GM19351 (cell line): Measurements from ENCODE around the gene SH3RF2.
A peak's percentile ranks its signal among the peaks of the same experiment; 100 is the strongest.

Experiments used
- ATAC-seq: cut with Tn5 transposase; IDR thresholded peaks from one replicate; pipeline ENCODE4 v1.9.1; 2021; ENCODE audit warnings: mild to moderate bottlenecking, moderate library complexity; ENCODE audit not compliant: unreplicated experiment

Gene SH3RF2

DNA sequence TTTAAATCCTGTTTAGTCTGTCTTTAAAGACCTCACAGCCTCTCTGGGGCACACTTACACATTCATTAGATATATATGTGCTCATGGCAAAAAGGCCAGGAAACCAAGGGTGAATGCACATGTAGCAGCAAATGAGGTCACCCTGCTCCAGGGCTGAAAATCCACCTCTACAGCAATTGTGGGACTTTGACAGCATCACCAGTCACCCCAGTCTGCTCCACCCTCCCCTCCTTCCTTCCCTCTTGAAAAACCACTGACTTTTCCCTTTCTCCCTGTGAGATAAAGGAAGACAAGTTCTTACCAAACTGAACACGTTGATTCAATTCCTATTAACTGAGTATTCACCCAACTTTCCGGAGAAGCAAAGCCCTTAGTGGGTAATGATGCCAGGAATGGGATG lies 15.2 kb upstream of the SH3RF2 start:
- ATAC-seq: no peak

DNA sequence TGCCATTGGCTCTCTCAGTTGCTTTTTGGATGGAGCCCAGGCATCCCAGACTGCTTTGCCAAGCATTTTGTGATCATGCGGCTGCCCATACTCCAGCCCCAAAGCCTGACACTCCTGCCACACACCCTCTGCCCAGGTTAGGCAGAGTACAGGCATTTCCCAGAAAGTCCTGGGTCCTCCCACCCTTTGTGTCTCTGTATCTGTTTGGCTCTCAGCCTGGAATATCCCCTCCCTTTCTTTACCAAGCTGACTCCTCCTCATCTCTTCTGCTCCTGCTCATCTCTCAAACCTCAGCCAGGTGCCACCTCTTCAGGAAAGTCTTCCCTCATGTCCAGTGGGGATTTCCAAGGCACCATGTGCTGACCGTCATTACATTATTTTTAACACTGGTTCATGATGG lies 14.3 kb upstream of the SH3RF2 start:
- no peak for ATAC-seq

DNA sequence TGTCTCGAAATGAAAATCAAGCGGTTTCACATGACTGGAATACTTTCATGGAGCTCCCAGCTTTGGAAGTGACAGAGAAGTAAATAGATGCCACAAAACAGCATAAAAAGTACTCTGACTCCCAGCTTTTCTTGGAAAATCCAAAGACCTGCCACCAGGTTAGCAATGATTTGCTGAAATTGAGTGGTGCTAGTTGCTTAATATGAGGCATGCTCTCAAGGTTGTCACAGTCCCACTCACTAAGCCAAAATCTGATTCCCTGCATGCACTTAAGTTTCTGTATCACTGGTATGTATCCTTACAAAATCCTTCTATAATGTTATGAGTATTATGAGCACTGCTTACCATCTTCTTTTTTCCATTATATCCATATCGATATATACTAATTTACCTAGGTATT lies 13.0 kb upstream of the SH3RF2 start:
- ATAC-seq: no peak

DNA sequence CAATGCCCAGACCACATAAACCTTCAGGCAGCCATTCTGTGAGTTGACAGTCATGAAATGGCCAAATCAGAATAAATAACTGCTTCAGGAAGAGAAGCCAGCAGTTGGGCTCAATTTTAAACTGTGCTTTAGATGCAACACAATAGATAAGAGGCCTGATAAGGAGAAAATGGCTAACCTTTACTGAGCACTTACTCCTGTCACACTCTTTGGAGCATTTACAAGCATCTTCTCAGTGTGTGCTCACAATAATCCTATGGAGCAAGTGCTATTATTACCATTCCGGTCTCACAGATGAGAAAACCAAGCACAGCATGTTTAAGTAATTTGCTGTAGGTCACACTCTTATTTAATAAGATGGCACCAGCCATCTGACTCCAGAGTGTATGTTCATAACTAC lies 11.5 kb upstream of the SH3RF2 start:
- ATAC-seq: no peak

GRCh38 chr5:145925353-145925752 lies 11.0 kb upstream of the SH3RF2 start:
- ATAC-seq: no peak

GRCh38 chr5:145925803-145926202 lies 10.6 kb upstream of the SH3RF2 start:
- ATAC-seq: no peak

DNA sequence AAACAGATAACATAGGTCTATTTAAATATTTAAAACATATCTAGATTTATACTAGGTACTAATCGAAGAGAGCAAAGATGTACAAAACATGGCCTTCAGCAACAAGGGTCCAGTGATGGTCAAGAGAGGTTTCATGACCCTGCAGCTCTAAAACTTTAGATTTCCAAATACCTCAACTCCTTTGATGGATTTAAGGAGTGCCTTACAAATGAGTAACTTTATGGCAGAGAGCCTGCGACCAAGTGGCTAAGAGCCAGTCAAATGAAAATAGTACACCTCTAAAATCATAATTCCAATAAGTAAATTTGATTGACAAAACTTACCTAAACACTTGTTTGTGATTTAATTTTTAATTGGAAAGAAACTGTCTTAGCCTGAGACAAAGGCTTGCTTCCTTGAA lies 4.7 kb upstream of the SH3RF2 start:
- no peak for ATAC-seq

DNA sequence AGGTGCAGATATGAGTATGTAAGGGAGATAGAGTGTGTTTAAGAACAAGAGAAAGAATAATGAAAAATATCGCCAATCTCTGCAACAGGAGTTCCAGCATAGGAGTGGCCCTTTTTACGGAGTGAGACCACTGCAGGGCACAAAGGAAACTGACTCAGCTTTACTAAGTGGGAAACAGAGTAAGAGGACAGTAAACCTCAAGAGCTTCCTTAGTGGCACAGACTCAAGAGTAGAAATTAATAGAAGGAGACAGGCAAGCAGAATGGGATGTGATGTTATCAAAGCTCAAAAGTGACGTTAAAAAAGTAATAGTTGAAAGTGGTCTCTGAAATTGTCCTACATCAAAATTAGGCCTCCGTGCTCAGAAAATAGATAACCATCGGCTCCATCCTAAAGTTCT lies 2.1 kb upstream of the SH3RF2 start:
- no peak for ATAC-seq

GRCh38 chr5:145937432-145938250 lies 1.3 kb downstream of the SH3RF2 start:
- peak; percentile 80 for ATAC-seq

DNA sequence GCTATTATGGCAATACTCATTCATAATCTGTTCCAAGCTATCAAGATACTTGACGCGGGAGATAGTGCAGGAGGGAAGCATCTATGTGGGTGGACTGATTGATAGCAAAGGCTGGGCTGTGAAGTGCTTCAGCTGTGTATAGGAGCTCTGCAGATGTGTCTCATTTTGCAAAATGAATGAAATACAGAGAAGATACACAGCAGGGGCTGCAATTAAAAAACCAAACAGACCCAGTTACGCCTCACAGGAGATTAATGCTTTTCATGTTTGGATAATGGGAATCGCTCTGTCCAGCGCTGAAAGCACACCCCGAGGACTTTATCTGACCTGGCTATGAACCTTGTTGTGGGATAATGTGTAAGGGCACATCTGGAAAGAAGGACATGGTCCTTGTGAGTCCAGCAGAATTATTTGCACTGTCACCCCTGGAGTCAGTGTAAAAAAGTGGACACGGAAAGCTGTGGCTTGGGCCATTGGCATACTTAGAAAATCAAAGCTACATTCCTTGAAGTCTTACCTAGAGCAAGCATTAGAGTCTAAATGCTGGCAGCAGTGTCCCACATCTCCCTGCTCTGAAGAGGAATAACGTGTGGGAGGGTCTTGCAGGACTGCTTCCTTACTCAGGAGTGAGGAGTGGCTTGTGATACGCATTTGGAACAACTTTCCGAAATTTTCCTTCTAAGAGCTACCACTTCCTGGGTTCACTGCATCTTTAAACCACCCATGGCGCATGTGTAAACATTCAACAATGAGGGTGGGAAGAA lies 2.6 kb downstream of the SH3RF2 start:
- ATAC-seq: no peak

GRCh38 chr5:145939540-145940065 lies 3.2 kb downstream of the SH3RF2 start:
- no peak for ATAC-seq

- ATAC-seq: no peak
These were observed 4.7 kb downstream of the SH3RF2 start for GRCh38 chr5:145941096-145941447.

DNA sequence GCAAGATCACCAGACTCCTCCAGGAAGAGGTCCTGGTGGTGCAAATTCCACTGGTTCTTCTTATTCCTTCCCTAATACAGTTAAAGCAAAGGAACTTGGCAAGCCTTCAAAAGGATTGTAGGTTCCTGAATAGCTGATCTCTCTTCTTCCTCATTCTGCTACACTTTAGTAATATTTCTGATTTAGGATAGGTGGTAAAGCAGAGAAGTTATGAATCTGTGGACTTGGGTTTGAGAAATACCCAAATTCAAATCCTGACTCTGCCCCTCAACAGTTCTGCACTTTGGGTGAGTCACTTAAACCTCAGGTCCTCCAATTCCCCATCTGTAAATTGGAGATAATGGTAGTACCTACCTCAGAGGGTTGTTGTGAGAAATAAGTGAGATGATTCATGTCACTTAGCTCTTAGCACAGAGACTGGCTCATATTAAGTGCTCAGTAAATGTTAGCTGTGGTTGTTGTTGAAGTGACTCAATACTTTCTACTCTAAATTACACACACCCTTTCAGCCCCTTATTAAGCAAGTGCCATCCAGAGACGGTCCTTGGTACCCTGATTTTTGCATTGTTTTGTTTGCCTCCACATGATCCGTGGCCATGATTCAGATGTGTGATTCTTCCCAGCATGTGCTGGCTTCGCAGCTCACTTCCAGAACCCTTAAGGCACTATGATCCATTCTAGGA lies 5.2 kb downstream of the SH3RF2 start:
- no peak for ATAC-seq

DNA sequence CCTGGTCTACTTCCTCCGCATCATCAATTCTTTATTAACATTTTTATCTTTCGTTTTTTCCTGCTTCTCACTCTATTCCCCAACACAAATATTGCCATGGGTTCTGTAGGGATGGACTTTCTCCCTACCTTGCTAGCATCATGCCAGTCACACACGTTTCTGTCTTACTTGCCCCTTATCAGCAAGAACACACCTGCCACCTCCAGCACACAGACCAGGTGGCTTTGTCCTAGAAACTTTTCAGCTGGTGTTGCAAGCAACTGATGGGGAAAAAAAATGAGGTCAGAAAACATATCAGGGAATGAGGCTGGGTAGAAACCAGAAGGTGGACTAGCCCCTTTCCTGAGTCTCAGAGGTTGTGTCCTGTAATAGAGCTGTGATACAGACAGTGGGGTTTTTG lies 5.8 kb downstream of the SH3RF2 start:
- no peak for ATAC-seq

DNA sequence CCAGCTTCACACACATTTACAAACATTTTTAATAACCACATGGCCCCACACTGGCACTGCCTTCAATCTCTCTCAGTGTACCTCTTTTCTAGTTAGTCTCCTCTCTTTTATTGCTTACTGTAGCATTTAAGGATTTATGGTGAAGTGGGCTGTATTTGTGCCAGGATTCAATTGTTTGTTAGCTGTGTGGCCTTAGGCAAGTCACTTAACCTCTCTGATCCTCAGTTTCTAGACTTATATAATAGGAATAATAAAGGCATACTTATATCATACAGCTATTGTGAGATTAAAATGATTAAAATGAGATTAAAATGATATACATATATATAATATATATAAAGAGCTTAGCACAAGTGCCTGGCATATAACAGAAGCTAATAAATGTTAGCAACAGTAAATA lies 6.4 kb downstream of the SH3RF2 start:
- no peak for ATAC-seq

DNA sequence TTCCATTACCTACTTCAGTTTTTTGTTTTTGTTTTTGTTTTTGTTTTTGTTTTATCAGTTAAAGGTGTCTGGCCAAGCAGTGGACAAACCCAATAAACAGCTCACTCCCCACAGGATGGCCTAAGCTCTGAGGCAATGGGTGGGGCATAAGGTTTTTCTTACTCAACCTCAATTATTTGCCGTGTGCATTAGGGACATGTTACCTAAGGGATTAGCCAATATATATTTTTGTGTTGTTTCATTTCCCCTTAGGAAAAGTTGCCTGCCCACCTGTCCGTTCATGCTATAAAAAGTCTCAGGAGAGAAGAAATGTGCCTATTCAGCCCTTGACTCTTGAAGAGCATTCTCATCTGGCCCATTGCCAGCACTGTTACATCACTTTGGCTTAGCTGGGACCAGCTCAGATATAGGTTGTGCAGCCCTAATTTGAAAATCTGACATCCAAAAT lies 7.3 kb downstream of the SH3RF2 start:
- no peak for ATAC-seq

DNA sequence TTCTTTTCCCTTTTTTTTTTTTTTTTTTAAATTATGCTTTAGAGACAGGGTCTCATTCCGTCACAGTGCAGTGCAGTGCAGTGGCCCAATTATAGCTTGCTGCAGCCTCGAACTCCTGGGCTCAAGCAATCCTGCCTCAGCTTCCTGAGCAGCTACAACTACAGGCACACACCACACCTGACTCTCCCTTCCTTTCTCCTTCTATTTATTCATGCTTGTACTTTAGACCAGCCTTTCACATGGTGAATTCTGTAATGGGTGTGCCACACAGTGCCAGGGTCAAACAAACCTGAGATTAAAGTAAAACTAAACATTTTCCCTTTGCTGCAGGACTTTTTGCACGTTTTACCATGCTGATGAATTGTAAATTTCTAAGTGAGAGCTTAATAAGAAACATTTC lies 8.0 kb downstream of the SH3RF2 start:
- ATAC-seq: no peak

GRCh38 chr5:145945620-145946111 lies 9.3 kb downstream of the SH3RF2 start:
- no peak for ATAC-seq

DNA sequence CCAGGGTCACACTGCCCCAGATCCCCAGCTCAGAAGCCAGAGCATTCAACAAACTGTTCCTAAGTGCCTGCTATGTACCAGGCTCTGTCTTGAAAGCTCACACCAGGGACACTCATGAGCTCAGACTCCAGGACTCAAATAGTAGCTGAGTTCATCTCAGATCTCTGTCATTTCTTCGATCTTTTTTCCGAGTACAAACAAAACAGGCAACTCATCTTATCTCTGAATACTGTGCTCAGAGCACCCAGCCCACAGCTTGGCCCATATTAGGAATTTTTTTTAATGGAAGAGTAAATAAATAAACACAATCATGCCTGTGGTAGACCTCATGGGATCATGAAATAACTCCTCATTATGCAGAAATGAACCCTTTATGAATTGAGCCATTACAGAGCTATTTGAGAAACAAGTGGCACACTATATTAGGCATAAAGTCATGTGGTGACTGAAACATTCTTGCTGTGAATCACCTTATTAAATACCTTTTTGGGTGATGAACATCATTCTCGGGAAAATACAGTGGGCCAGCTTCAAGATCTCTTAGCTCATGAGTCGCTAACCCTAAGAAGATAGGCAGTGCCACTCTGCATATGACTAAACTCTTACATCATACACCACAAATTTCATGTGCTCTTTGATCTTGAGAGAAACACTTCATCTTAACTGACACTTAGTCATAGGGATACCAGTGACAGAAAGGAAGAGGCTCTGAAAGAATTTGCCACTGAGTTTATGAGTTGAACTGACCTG lies 9.9 kb downstream of the SH3RF2 start:
- ATAC-seq: peak; percentile 90

DNA sequence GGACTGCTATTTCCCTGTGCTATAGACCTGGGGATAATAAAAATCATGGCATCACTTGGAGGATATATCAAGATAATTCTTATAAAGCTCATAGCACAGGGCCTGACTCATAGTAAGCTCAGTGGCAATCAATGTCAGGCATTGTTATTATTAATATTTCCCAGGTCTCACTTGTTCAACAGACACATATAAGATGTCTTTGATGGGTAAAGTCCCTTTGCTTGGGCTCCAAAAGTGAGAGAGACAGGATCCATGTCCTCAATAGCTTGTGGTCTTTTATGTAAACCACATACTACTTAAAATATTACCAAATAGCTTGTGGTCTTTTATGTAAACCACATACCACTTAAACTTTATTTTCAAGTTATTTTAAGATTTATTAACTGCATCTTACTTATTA lies 11.2 kb downstream of the SH3RF2 start:
- ATAC-seq: no peak

- ATAC-seq: no peak
These were observed 11.7 kb downstream of the SH3RF2 start for GRCh38 chr5:145948047-145948446.
